ENCODE data around the gene CCNK.

Gene CCNK

GRCh38 chr14:99535908-99536778 is 54.9 kb downstream of the CCNK start:
- H3K27me3 Mint-ChIP-seq = no peaks in the 10 kb centered on the region
- no peaks in the 10 kb centered on the region for H3K9me3 Mint-ChIP-seq
- no peaks in the 10 kb centered on the region for H3K36me3 Mint-ChIP-seq (ENCODE audit: low read depth)
- intact Hi-C loops (cut with micrococcal nuclease) = no loop called here
- H3K4me3 Mint-ChIP-seq = no peak overlapping the region
- H3K27ac Mint-ChIP-seq = no peak overlapping the region
- no peaks in the 10 kb centered on the region for H3K4me1 Mint-ChIP-seq (ENCODE audit: low read depth)

- H3K27me3 Mint-ChIP-seq = no peaks in the 10 kb centered on the region
- no peaks in the 10 kb centered on the region for H3K9me3 Mint-ChIP-seq
- H3K4me3 Mint-ChIP-seq = no peak overlapping the region
- no peaks in the 10 kb centered on the region for H3K36me3 Mint-ChIP-seq (ENCODE audit: low read depth)
- intact Hi-C loops (cut with micrococcal nuclease) = no loop called here
- H3K27ac Mint-ChIP-seq = no peak overlapping the region
- H3K4me1 Mint-ChIP-seq (ENCODE audit: low read depth) = no peaks in the 10 kb centered on the region
Measured at GRCh38 chr14:99537399-99537798, 56.2 kb downstream of the CCNK start.

DNA sequence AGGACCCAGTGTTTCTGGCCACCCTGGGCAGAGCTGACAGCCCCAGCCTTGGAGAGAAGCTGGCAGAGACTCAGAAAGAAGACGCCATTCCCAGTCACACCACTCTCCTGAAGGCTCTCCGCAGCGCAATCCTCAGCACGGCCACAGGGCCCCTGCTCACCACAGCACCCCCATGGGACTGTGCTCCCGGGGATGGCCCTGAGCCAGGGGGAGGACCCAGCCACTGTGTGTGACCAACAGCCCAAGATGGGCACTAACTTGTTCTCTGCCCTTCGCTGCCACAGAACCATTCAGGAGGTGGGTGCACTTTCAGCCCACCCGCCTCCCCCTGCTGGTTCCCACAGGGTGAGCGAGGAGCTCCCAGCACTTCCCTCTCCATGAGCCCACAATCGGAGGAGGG is 57.1 kb downstream of the CCNK start:
- intact Hi-C loops (cut with micrococcal nuclease) = no loop called here
- no peaks in the 10 kb centered on the region for H3K4me1 Mint-ChIP-seq (ENCODE audit: low read depth)
- H3K36me3 Mint-ChIP-seq (ENCODE audit: low read depth) = no peaks in the 10 kb centered on the region
- no peak overlapping the region for H3K27ac Mint-ChIP-seq
- no peaks in the 10 kb centered on the region for H3K9me3 Mint-ChIP-seq
- no peak overlapping the region for H3K4me3 Mint-ChIP-seq
- no peaks in the 10 kb centered on the region for H3K27me3 Mint-ChIP-seq

GRCh38 chr14:99538733-99539132 is 57.5 kb downstream of the CCNK start:
- Mint-ChIP-seq H3K4me3 (no peak overlapping the region), H3K27me3 (no peaks in the 10 kb centered on the region), H3K36me3 (ENCODE audit: low read depth) (no peaks in the 10 kb centered on the region), H3K9me3 (no peaks in the 10 kb centered on the region), H3K27ac (no peak overlapping the region), H3K4me1 (ENCODE audit: low read depth) (no peaks in the 10 kb centered on the region)
- intact Hi-C loops (cut with micrococcal nuclease) = no loop called here

DNA sequence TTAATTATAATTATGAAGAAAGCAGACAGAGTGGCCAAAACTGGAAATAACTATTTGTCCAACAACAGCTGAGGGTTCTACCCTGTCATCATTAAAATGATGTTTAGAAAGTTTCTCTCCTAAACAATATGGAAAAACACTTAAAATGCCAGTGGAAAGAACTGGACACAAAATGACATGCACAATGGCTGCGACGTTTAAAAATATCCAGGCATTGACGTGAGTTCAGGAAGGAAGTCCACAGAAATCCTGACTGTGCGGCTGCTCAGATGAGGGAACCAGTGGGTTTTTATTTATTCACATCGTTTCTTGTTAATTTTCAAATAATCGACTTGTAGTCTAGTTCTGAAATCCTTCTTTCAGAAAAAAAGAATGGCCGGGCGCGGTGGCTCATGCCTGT is 58.3 kb downstream of the CCNK start:
- H3K4me1 Mint-ChIP-seq (ENCODE audit: low read depth) = no peaks in the 10 kb centered on the region
- H3K27ac Mint-ChIP-seq = no peak overlapping the region
- no peak overlapping the region for H3K4me3 Mint-ChIP-seq
- H3K27me3 Mint-ChIP-seq = no peaks in the 10 kb centered on the region
- intact Hi-C loops (cut with micrococcal nuclease) = no loop called here
- no peaks in the 10 kb centered on the region for H3K36me3 Mint-ChIP-seq (ENCODE audit: low read depth)
- no peaks in the 10 kb centered on the region for H3K9me3 Mint-ChIP-seq

GRCh38 chr14:99540196-99541032 is 59.2 kb downstream of the CCNK start:
- Mint-ChIP-seq H3K27me3 (no peaks in the 10 kb centered on the region), H3K9me3 (no peaks in the 10 kb centered on the region), H3K36me3 (ENCODE audit: low read depth) (no peaks in the 10 kb centered on the region), H3K4me1 (ENCODE audit: low read depth) (no peaks in the 10 kb centered on the region), H3K4me3 (no peak overlapping the region), H3K27ac (no peak overlapping the region)
- intact Hi-C loops (cut with micrococcal nuclease) = no loop called here

DNA sequence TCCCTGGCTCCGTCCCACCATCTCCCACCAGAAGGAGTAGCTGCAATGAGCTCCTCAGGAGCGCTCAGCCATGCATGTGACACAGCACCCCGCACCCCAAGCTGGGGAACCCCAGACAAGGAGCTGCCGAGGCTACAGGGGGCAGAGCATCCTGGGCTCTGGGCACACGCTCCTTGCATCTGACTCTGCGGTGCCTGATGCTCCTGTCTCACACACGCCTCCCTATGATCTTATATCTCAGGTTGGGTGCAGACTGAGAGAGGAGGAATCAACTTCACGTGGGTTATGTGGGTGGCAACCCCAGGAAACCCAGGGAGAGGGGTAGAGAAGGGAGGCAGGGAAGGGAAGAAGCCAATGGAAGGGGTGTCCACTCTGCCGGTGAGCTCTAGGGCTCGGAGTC is 60.0 kb downstream of the CCNK start:
- intact Hi-C loops (cut with micrococcal nuclease) = no loop called here
- H3K9me3 Mint-ChIP-seq = no peaks in the 10 kb centered on the region
- no peaks in the 10 kb centered on the region for H3K36me3 Mint-ChIP-seq (ENCODE audit: low read depth)
- no peak overlapping the region for H3K27ac Mint-ChIP-seq
- no peaks in the 10 kb centered on the region for H3K27me3 Mint-ChIP-seq
- no peak overlapping the region for H3K4me3 Mint-ChIP-seq
- no peaks in the 10 kb centered on the region for H3K4me1 Mint-ChIP-seq (ENCODE audit: low read depth)

GRCh38 chr14:99541677-99542470 is 60.7 kb downstream of the CCNK start:
- no peak overlapping the region for H3K4me3 Mint-ChIP-seq
- H3K27me3 Mint-ChIP-seq = no peaks in the 10 kb centered on the region
- intact Hi-C loops (cut with micrococcal nuclease) = no loop called here
- no peaks in the 10 kb centered on the region for H3K4me1 Mint-ChIP-seq (ENCODE audit: low read depth)
- H3K27ac Mint-ChIP-seq = no peak overlapping the region
- H3K36me3 Mint-ChIP-seq (ENCODE audit: low read depth) = no peaks in the 10 kb centered on the region
- H3K9me3 Mint-ChIP-seq = no peaks in the 10 kb centered on the region

DNA sequence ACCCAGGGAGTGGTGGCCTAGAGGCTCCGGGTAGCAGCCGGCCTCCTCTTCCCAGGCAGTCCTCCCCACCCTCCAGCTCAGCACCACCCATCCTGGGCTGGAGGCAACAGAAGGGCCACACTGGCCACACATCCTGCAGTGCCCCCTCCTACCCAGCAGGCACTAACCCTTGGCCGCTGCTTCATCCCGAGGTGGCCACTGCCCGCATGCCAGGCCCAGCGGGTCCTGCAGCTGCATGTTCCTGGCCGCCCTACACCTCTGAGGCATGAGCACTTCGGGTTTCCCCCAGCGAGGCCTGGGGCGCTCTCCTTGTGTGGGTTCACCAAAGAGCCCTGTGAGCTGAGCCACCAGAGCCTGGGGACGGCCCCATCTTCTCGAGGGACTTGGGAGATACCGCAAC is 61.4 kb downstream of the CCNK start:
- H3K36me3 Mint-ChIP-seq (ENCODE audit: low read depth) = no peaks in the 10 kb centered on the region
- H3K27ac Mint-ChIP-seq = no peak overlapping the region
- H3K9me3 Mint-ChIP-seq = no peaks in the 10 kb centered on the region
- intact Hi-C loops (cut with micrococcal nuclease) = no loop called here
- no peaks in the 10 kb centered on the region for H3K4me1 Mint-ChIP-seq (ENCODE audit: low read depth)
- H3K4me3 Mint-ChIP-seq = no peak overlapping the region
- no peaks in the 10 kb centered on the region for H3K27me3 Mint-ChIP-seq

GRCh38 chr14:99543370-99543769 is 62.2 kb downstream of the CCNK start:
- no peak overlapping the region for H3K27ac Mint-ChIP-seq
- intact Hi-C loops (cut with micrococcal nuclease) = no loop called here
- no peak overlapping the region for H3K4me3 Mint-ChIP-seq
- no peaks in the 10 kb centered on the region for H3K4me1 Mint-ChIP-seq (ENCODE audit: low read depth)
- H3K9me3 Mint-ChIP-seq = no peaks in the 10 kb centered on the region
- H3K27me3 Mint-ChIP-seq = no peaks in the 10 kb centered on the region
- no peaks in the 10 kb centered on the region for H3K36me3 Mint-ChIP-seq (ENCODE audit: low read depth)

DNA sequence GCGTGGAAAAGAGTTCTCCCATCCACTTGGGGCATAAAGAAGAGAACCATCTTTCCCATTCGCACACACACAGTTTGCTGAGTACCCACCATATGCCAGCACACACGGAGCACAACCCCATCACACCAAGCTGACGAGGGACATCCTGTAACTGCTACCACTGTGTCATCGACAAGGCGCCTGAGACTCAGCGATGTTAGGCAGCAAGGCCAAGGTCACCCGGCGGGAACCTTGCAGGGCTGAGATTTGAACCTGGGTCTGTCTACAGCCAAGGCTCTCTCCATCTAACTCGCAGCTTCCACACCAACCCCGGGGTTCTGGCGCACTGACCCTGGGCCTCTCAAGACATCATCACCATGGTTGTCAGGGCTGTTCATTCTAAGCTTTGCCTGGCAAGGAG is 62.8 kb downstream of the CCNK start:
- Mint-ChIP-seq H3K27ac (no peak overlapping the region), H3K36me3 (ENCODE audit: low read depth) (no peaks in the 10 kb centered on the region), H3K27me3 (no peaks in the 10 kb centered on the region), H3K9me3 (no peaks in the 10 kb centered on the region), H3K4me1 (ENCODE audit: low read depth) (no peaks in the 10 kb centered on the region), H3K4me3 (no peak overlapping the region)
- intact Hi-C loops (cut with micrococcal nuclease) = no loop called here

DNA sequence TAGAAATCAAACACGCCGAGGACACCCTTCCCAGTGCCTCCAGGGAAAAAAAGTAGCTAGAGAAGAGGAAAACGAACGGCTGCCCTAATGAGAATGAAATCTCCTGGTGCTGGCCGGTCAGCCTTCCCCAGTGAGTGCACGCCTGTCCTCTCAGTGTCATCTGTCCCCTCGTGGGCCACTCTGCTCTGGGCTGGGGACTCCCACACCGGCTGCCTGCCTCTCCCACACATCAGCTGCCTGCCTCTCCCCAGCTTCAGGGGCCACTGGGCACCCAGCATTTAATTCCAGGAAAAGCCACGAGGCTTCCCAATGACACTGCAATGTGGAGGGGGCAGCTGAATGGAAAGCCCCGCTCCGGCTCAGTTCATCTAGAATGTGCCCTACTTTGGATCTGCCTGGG is 63.8 kb downstream of the CCNK start:
- Mint-ChIP-seq H3K27ac (no peak overlapping the region), H3K9me3 (no peaks in the 10 kb centered on the region), H3K27me3 (no peaks in the 10 kb centered on the region), H3K4me3 (no peak overlapping the region), H3K4me1 (ENCODE audit: low read depth) (no peaks in the 10 kb centered on the region), H3K36me3 (ENCODE audit: low read depth) (no peaks in the 10 kb centered on the region)
- intact Hi-C loops (cut with micrococcal nuclease) = no loop called here

DNA sequence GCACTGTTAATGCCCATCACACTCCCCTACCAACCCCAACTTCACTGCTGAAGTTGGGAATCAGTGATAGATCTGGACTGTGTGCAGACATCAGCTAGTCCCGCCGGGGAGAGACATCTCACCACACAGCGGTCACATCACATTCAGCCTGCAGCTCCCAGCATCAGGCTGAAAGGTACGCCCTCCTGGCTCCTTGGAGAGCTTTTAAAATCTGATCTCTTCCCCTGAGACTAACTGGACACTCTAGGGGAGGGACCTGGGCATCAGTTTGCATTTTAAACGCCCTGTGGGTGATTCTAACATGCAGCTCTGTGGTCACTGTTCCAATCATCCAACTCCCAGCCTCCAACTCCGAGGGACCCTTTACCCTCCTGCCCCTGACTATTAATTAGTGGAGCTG is 64.4 kb downstream of the CCNK start:
- Mint-ChIP-seq H3K27ac (no peak overlapping the region), H3K9me3 (no peaks in the 10 kb centered on the region), H3K36me3 (ENCODE audit: low read depth) (no peaks in the 10 kb centered on the region), H3K27me3 (no peaks in the 10 kb centered on the region), H3K4me1 (ENCODE audit: low read depth) (no peaks in the 10 kb centered on the region), H3K4me3 (no peak overlapping the region)
- intact Hi-C loops (cut with micrococcal nuclease) = no loop called here

Data from dendritic cell treated with granulocyte-macrophage colony-stimulating factor and Interleukin-4, amounts not matched to agents 40 ng/mL and 50 ng/mL, for 4 days (primary cell).